ENCODE measurements around the gene PICK1. TPM values are rescaled to one million over a fixed set of nuclear protein-coding genes. Genes with fewer than 3 reads are reported as not detected.
"Not testable (repeated sequence)": the region's sequence is repeated elsewhere in the genome, so short reads cannot be mapped to it uniquely, and the experiment has no call there.

PICK1 gene
- total RNA-seq, 1 experiment from 2014 or later, result 26.6 TPM

DNA sequence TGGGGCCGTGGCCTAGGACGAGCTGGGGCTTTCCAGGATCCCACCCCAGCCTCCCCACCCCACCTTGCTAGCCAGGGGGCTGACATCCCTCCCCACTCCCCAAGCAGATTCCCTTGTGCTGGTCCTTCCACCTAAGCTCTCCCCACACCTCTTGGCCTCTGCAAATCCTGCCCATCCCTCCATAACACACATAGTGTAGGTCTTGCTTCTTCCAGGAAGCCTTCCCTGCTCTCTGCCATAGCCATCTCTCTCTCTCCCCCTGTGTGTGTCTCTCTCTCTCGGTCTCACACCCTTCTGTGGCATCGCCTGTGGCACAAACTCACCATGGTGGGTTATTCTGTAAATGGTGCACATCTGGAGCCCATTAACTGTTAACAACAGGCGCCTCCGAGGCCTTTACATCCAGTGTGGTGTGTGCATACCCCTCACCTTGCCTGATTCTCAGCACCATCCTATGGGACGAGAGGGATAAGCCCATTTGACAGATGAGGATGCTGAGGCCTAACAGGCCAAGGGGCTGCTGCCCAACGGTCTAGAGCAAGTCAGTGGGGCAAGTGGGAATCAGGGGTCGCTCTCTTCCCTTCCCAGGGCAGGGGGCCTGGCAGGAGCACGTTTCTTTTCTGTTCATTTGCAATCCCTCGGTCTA is 22.2 kb upstream of the PICK1 start:
- TF ChIP-seq EZH2 (IDR thresholded peaks at IDR 0.05; ENCODE audit: borderline replicate concordance, low read depth, low read length, poor library complexity, severe bottlenecking) (no peak), CTCF (conservative IDR thresholded peaks at IDR 0.05; ENCODE audit: low read depth, low read length) (no peak)
- Histone ChIP-seq H3K4me3 (ENCODE audit: low read depth, low read length, poor library complexity, severe bottlenecking) (no peak overlapping the region), H3K27me3 (replicated peaks; ENCODE audit: insufficient read depth, low read depth, low read length, poor library complexity) (no peaks in the 10 kb centered on the region), H3K4me1 (ENCODE audit: insufficient read depth, low read length, poor library complexity, severe bottlenecking) (peaks cover 8% of the 10 kb centered on the region), H3K36me3 (ENCODE audit: insufficient read depth, low read length, poor library complexity, severe bottlenecking) (no peaks in the 10 kb centered on the region), H3K9me3 (ENCODE audit: low read depth, low read length, poor library complexity, severe bottlenecking) (no peaks in the 10 kb centered on the region), H3K27ac (ENCODE audit: low read depth, low read length, poor library complexity, severe bottlenecking) (no peak overlapping the region)
- intact Hi-C loops (cut with micrococcal nuclease; ENCODE audit: unreplicated experiment), result no loop called here
- no TSS peak for BruUV-seq (replicated peaks)
- CTCF ChIA-PET, result interaction anchor here (1.7 kb wide), 1 partner anchor 17 kb away, joined by 6 read pairs; no protein-coding TSS in a partner anchor
- DNase-seq (ENCODE audit: low spot score), result no peak
- POLR2A ChIA-PET (ENCODE audit: low non-redundant PET), result no interaction called here

GRCh38 chr22:38035530-38035885 is 21.7 kb upstream of the PICK1 start:
- no peak for DNase-seq (ENCODE audit: low spot score)
- POLR2A ChIA-PET (ENCODE audit: low non-redundant PET), result no interaction called here
- CTCF ChIA-PET, result no interaction called here
- intact Hi-C loops (cut with micrococcal nuclease; ENCODE audit: unreplicated experiment), result no loop called here
- no peak overlapping the region for H3K4me3 ChIP-seq (ENCODE audit: low read depth, low read length, poor library complexity, severe bottlenecking)
- no peaks in the 10 kb centered on the region for H3K27me3 ChIP-seq (replicated peaks; ENCODE audit: insufficient read depth, low read depth, low read length, poor library complexity)
- no peak overlapping the region for H3K27ac ChIP-seq (ENCODE audit: low read depth, low read length, poor library complexity, severe bottlenecking)
- no peaks in the 10 kb centered on the region for H3K36me3 ChIP-seq (ENCODE audit: insufficient read depth, low read length, poor library complexity, severe bottlenecking)
- no peaks in the 10 kb centered on the region for H3K9me3 ChIP-seq (ENCODE audit: low read depth, low read length, poor library complexity, severe bottlenecking)
- no TSS peak for BruUV-seq (replicated peaks)
- peaks cover 8% of the 10 kb centered on the region for H3K4me1 ChIP-seq (ENCODE audit: insufficient read depth, low read length, poor library complexity, severe bottlenecking)
- no peak for TF ChIP-seq CTCF (conservative IDR thresholded peaks at IDR 0.05; ENCODE audit: low read depth, low read length)
- no peak for TF ChIP-seq EZH2 (IDR thresholded peaks at IDR 0.05; ENCODE audit: borderline replicate concordance, low read depth, low read length, poor library complexity, severe bottlenecking)

DNA sequence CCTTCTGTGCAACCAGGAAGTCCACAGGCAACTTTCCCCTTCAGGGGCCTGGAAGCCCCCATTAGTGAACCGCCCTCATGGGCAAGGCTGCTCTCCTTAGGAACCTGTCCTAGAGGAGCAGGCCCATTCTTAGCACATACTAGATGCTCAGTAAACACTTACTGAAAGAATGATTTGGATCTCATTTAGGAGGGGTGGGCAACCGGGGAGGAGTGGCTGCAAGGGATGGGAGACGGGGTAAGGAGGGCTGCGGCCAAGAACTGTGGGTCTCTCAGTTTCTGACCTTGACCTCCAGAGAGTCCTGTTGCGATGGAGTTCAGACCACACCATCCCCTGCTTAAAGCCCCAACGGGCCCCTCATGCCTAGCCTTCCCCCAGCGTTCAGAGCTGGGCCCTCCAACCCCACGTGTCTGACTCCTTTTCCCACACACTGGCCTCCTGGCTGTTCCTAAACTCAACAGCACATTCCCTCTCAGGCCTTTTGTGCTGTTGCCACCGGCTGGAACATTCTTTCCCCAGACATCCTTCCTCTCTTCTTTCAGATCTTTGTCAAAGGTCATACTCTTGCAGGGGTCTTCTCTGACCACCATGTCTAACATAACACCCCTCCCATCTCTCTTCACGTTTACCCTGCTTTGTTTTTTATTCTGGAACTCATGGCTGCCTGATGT is 20.7 kb upstream of the PICK1 start:
- Histone ChIP-seq H3K27ac (ENCODE audit: low read depth, low read length, poor library complexity, severe bottlenecking) (no peak overlapping the region), H3K27me3 (replicated peaks; ENCODE audit: insufficient read depth, low read depth, low read length, poor library complexity) (no peaks in the 10 kb centered on the region), H3K36me3 (ENCODE audit: insufficient read depth, low read length, poor library complexity, severe bottlenecking) (no peaks in the 10 kb centered on the region), H3K9me3 (ENCODE audit: low read depth, low read length, poor library complexity, severe bottlenecking) (no peaks in the 10 kb centered on the region), H3K4me1 (ENCODE audit: insufficient read depth, low read length, poor library complexity, severe bottlenecking) (peaks cover 8% of the 10 kb centered on the region), H3K4me3 (ENCODE audit: low read depth, low read length, poor library complexity, severe bottlenecking) (no peak overlapping the region)
- DNase-seq (ENCODE audit: low spot score), result no peak
- no peak for TF ChIP-seq CTCF (conservative IDR thresholded peaks at IDR 0.05; ENCODE audit: low read depth, low read length)
- no peak for TF ChIP-seq EZH2 (IDR thresholded peaks at IDR 0.05; ENCODE audit: borderline replicate concordance, low read depth, low read length, poor library complexity, severe bottlenecking)
- ChIA-PET CTCF (no interaction called here), POLR2A (ENCODE audit: low non-redundant PET) (no interaction called here)
- BruUV-seq (replicated peaks), result no TSS peak
- intact Hi-C loops (cut with micrococcal nuclease; ENCODE audit: unreplicated experiment), result no loop called here

GRCh38 chr22:38037367-38038150 is 19.6 kb upstream of the PICK1 start:
- intact Hi-C loops (cut with micrococcal nuclease; ENCODE audit: unreplicated experiment); H3K36me3 ChIP-seq (ENCODE audit: insufficient read depth, low read length, poor library complexity, severe bottlenecking); POLR2A ChIA-PET (ENCODE audit: low non-redundant PET); H3K4me3 ChIP-seq (ENCODE audit: low read depth, low read length, poor library complexity, severe bottlenecking); H3K27ac ChIP-seq (ENCODE audit: low read depth, low read length, poor library complexity, severe bottlenecking); H3K9me3 ChIP-seq (ENCODE audit: low read depth, low read length, poor library complexity, severe bottlenecking); BruUV-seq (replicated peaks); H3K27me3 ChIP-seq (replicated peaks; ENCODE audit: insufficient read depth, low read depth, low read length, poor library complexity); H3K4me1 ChIP-seq (ENCODE audit: insufficient read depth, low read length, poor library complexity, severe bottlenecking); DNase-seq (ENCODE audit: low spot score): not testable (repeated sequence)
- CTCF ChIA-PET, result interaction anchor here (0.5 to 0.7 kb wide), 2 partner anchors 13 to 966 kb away, joined by 4 to 8 read pairs; no protein-coding TSS in a partner anchor

All from A673 (cell line).